KBM-7 (cell line): ENCODE measurements around the gene CCR7.
"Not testable (repeated sequence)": the region's sequence is repeated elsewhere in the genome, so short reads cannot be mapped to it uniquely, and the experiment has no call there.

Source experiments
- DNase-seq: peaks from one replicate; pipeline ENCODE4 v3.0.0-alpha.2; 2015
- in situ Hi-C: fragments of 300-500 bp; cut with MboI; formaldehyde crosslinking; loops from 2 replicates; pipeline ENCODE4 v1.14.3; 2020; ENCODE audit warnings: low sequenced_read_pairs, low pct_unique_long_range_greater_than_20kb, mixed read lengths

The CCR7 gene

GRCh38 chr17:40553694-40554534 is 11.4 kb downstream of the CCR7 start:
- in situ Hi-C loops, result no loop called here
- DNase-seq, result no peak

DNA sequence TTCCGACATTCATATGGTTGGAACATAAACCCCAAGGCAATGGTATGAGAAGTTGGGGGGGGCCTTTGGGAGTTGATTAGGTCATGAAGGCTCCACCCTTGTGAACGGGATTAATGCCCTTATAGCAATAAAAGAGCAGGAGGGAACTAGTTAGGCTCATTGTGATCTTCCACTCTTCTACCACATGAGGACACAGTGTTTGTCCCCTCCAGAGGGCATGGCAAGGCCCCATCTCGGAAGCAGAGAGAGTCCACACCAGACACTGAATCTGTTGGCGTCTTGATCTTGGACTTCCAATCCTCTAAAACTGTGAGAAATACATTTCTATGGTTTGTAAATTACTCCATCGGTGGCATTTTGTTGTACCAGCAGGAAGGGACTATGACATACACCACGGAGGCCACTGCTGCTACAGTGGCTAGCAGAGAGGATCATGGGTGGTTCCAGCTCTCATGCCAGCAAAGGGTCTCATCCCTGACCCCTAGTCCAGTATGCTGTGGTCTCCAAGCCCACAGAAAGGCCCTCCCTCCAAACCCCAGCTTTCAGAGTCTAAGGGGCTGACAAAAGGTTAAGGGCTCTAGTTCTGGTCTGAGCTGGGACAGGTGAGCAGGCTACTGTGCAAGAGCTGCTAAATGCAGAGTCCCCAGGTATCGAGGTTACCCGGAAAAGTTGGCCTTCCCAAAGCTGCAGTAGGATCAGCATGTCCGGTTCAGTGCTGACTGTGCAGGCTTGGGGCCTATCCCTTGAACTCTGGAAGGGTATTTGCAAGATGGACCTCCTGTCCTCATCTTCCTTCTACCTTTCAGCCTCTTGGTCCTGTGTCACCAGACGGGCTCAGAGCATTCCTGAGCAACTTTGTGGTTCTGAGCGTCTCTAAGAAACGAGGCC is 12.2 kb downstream of the CCR7 start:
- no peak for DNase-seq
- in situ Hi-C loops, result no loop called here

GRCh38 chr17:40551879-40552768 is 13.1 kb downstream of the CCR7 start:
- in situ Hi-C loops, result no loop called here
- DNase-seq, result no peak

- no peak for DNase-seq
- in situ Hi-C loops, result no loop called here
Observed at GRCh38 chr17:40551091-40551878, 14.0 kb downstream of the CCR7 start.

- in situ Hi-C loops, result no loop called here
- no peak for DNase-seq
Observed at GRCh38 chr17:40550608-40551007, 14.7 kb downstream of the CCR7 start.

DNA sequence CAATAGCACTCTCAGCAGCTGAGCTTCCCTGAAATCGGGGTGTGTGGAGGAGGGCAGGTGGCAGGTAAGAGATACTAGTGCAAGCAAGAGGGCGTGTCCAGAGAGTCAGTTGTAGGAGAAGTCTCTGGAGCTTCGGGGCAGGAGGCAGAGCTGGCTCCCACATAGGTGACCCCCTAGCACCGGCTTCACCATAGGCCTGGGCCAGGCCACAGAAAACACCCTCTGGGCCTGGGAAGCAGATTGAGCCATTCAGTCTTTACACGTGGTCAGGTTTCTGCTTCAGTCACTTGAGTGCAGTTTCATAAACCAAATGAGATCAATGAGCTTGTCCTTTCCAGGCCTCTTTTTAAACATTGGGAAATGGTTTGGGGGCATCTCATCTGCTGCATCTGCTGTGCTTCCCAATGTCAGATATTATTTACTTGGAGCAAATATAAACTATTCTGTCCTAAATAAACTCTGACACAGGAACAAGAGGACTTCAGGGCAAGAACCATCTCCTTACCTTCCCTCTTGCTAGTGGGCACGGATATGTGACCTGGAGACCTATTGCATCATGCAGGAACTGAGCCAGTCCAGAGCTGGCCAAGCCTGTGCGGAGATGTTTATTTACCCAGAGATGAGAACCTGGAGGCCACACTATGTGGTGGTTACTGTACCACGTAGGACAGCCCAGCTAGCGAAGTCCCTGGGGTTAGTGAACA is 16.1 kb downstream of the CCR7 start:
- DNase-seq, result no peak
- in situ Hi-C loops, result no loop called here

- in situ Hi-C loops, result no loop called here
- DNase-seq, result no peak
Observed at GRCh38 chr17:40548491-40548981, 16.7 kb downstream of the CCR7 start.

DNA sequence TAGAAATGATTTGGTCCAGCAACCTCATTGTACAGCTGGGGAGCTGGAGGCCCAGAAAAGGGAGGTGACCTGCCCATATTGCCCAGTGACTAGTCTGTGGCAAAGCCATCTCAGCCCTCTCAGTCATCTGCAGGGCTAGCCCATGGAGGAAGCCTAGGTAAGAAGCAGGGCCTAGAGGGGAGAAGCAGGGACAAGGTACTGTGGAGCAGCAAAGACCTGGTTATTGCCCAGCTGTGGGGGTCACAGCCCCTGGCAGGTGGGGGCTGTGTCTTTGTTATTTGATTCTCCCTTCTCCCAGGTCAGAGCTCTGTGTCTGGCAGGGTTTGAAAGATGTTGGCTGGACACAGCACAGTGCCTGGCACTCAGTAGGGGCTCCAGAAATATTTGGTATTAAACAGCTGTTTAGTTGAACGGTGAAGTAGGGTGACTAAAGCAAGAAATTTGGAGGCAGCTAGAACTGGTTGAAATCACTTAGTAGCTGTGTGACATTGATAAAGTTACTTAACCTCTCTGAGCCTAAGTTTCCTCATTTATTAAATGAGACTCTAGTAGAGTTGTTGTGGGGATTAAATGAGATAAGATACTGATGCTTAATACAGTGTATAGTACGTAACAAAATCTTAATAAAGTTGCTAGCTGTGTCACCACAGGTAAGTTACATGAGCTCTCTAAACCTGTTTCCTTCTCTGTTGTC is 17.3 kb downstream of the CCR7 start:
- in situ Hi-C loops, result no loop called here
- DNase-seq, result no peak

DNA sequence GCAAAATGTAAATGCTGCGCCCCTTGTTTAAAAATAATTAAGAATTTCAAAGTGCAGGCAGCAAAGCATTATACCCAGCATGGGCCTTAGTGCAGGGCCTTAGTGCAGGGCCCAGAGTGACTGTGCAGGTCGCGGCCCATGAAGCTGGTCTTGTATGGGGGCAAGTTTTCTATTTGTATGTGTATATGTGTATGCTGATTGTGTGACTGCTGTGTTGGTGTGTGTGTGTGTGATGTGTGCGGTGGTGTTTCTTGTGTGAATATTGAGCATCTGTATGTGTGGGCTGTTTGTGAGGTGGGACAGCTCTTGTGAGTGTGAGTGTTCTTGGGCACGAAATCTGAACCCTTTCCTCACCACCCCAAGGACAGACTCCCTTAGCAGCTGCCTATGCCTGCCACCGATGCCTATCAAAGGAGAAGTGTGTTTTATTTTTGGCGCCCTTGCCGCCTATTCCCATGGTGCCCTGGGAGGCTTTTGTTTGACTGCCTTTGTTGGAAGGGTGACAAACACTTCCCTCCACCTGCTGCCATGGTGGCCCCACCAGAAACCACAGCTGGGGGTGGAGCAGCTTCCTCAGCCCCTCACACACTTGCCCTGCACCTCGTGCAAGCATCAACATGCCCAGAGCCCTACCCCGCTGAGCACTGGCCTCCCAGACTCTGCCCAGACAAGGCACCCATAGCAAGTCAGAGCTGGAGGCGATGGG is 18.0 kb downstream of the CCR7 start:
- peak; percentile 98 for DNase-seq
- in situ Hi-C loops, result no loop called here

DNA sequence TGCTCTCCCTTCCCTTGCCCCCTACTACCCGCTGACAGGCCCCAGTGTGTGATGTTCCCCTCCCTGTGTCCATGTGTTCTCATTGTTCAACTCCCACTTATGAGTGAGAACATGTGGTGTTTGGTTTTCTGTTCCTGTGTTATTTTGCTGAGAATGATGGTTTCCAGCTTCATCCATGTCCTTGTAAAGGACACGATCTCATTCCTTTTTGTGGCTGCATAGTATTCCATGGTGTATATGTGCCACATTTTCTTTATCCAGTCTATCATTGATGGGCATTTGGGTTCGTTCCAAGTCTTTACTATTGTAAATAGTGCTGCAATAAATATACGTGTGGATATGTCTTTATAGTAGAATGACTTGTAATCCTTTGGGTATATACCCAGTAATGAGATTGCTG is 18.8 kb downstream of the CCR7 start:
- in situ Hi-C loops, DNase-seq: not testable (repeated sequence)

- in situ Hi-C loops, result no loop called here
- no peak for DNase-seq
Observed at GRCh38 chr17:40545660-40546059, 19.6 kb downstream of the CCR7 start.

- DNase-seq, result no peak
- in situ Hi-C loops, result no loop called here
Observed at GRCh38 chr17:40542558-40543411, 22.5 kb downstream of the CCR7 start.

DNA sequence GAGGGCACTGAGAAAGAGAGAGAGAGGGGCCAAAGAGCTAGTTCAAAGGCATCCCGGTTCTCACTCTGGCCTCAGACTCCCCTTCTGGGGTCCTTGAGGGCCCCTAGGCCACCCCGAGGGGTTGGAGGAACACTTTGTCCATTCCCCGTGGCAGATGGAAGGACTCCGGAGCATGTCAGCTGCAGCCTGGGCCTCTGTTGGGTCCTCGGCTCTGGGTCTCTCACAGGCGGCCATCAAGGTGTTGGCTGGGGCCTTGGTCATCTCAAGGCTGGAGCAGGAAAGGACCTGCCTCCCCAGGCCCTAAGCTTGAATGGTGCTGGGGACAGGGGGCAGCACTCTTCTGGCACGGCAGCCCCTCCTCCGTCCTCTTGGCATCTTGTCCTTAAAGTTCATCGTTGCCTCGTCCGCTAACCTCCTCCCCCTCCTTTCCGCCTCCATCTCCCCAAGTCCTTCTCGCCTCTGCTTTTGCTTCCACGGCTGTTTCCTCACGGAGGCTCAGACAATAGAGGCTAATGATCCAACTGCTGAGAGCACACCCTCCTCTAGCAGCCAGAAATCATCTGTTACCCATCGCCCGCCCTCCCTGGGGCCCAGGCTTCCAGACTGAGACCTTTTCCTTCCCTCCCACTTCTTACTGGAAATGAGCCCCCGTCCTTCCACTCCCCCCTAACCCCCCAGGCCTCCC is 23.3 kb downstream of the CCR7 start:
- in situ Hi-C loops, result no loop called here
- DNase-seq, result no peak

- in situ Hi-C loops, result no loop called here
- DNase-seq, result no peak
Observed at GRCh38 chr17:40541060-40541872, 24.0 kb downstream of the CCR7 start.

DNA sequence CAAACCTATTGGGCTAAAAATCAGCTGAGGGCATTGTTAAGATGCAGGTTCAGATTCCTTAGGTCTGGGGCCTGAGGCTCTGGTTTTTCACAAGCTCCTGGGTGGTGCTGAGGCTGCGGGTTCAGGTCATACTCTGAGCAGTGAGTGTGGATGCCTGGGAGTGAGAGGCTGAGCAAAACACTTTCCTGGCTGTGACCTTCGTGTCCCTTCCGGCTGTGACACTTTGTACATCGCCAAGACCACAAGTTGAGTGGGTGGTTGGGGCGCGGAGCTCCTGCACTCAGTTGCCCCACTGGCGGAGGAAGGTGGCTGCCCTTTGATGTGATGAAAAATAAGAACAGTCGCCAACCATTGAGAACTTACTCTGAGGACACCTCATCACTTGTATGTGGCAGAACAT is 24.8 kb downstream of the CCR7 start:
- in situ Hi-C loops, result no loop called here
- no peak for DNase-seq
